GM12872 (cell line): ENCODE results near the gene ARID3A.

Source experiments
- CTCF ChIP-seq: IDR thresholded peaks from 3 replicates; pipeline ENCODE4 v1.5.1; 2011; ENCODE audit warnings: low read depth, mild to moderate bottlenecking, low read length, moderate library complexity; ENCODE audit not compliant: insufficient read depth

The ARID3A gene

GRCh38 chr19:1016647-1017114 is 90.8 kb downstream of the ARID3A start:
- no peak for TF ChIP-seq CTCF

- TF ChIP-seq CTCF = no peak
These were observed 91.5 kb downstream of the ARID3A start for GRCh38 chr19:1017115-1017905.

GRCh38 chr19:1017906-1018305 is 92.1 kb downstream of the ARID3A start:
- no peak for TF ChIP-seq CTCF

GRCh38 chr19:1018393-1018792 is 92.6 kb downstream of the ARID3A start:
- TF ChIP-seq CTCF = no peak

- TF ChIP-seq CTCF = no peak
These were observed 93.2 kb downstream of the ARID3A start for GRCh38 chr19:1018932-1019615.

- no peak for TF ChIP-seq CTCF
These were observed 93.8 kb downstream of the ARID3A start for GRCh38 chr19:1019616-1019961.

GRCh38 chr19:1019980-1020867 is 94.4 kb downstream of the ARID3A start:
- TF ChIP-seq CTCF = no peak
